Stimulated activated naive CD8-positive, alpha-beta T cell treated with anti-CD3 and anti-CD28 coated beads, Interleukin-15, amount 100 ng/mL, for 72 hours (primary cell): Measurements from ENCODE around the gene ULK4.

Experiments
- ATAC-seq: fragments of 150-1000 bp; cut with Tn5 transposase; 2 replicates; pipeline ENCODE4 v1.10.0; 2021; ENCODE audit warnings: mild to moderate bottlenecking, moderate library complexity
- DNase-seq, 2 donors: peaks; one replicate each; pipeline ENCODE4 v3.0.0; 2021 to 2022
- H3K27ac Mint-ChIP-seq, 2 donors: one replicate each; pipeline ENCODE4 v1.8.0; 2022; ENCODE audit warnings: mild to moderate bottlenecking in 2 of 2, mixed read lengths in 2 of 2, moderate library complexity in 2 of 2
- H3K27me3 Mint-ChIP-seq: one replicate; pipeline ENCODE4 v1.8.0; 2022; ENCODE audit warnings: mixed read lengths
- H3K4me1 Mint-ChIP-seq: one replicate; pipeline ENCODE4 v1.8.0; 2022; ENCODE audit warnings: mild to moderate bottlenecking, mixed read lengths
- H3K4me3 Mint-ChIP-seq, 2 donors: one replicate each; pipeline ENCODE4 v1.8.0; 2022; ENCODE audit warnings: mild to moderate bottlenecking in 2 of 2, mixed read lengths in 2 of 2, moderate library complexity in 1 of 2
- H3K9me3 Mint-ChIP-seq, 2 donors: one replicate each; pipeline ENCODE4 v1.8.0; 2022; ENCODE audit warnings: mixed read lengths in 2 of 2

The ULK4 gene

DNA sequence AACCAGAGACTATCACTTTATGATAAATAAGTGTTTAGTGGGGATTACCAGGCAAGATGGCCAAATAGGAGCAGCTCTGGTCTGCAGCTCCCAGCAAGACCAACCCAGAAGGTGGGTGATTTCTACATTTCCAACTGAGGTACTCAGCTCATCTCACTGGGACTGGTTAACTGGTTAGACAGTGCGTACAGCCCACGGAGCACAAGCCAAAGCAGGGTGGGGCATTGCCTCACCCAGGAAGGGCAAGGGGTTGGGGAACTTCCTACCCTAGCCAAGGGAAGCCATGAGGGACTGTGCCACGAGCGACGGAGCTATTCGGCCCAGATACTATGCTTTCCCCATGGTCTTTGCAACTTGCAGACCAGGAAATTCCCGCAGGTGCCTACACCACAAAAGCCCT lies 591.6 kb downstream of the ULK4 start:
- Mint-ChIP-seq H3K27ac (no peak overlapping the region), H3K4me1 (no peaks in the 10 kb centered on the region), H3K4me3 (no peak overlapping the region), H3K27me3 (no peaks in the 10 kb centered on the region), H3K9me3 (peaks cover 14 to 36% of the 10 kb centered on the region in 2 donors)
- ATAC-seq (no peak), DNase-seq (no peak)

- Mint-ChIP-seq H3K4me1 (no peaks in the 10 kb centered on the region), H3K27me3 (no peaks in the 10 kb centered on the region), H3K9me3 (peaks cover 14 to 32% of the 10 kb centered on the region in 2 donors), H3K4me3 (no peak overlapping the region), H3K27ac (no peak overlapping the region)
- ATAC-seq (no peak), DNase-seq (no peak)
Measured at GRCh38 chr3:41369838-41370237, 592.1 kb downstream of the ULK4 start.

DNA sequence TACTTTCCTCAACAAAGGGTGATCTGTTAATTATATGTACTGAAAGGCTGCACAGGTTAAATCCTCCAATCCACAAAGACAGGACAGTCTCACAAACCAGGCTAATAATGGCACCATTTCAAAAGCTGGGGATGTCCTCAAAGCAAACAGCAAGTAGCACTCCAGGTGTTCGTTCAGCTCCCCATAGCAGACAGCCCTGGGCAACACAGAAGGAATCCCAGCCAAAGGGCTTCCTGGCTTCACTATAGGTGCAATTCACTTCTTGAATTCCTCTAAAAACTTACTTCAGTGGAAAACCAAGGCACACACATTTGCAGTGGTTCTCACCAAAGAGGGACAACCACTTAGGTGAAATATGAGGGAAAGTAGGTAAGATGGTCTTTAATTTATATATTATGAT lies 595.9 kb downstream of the ULK4 start:
- Mint-ChIP-seq H3K4me3 (no peak overlapping the region), H3K27me3 (no peaks in the 10 kb centered on the region), H3K9me3 (no peaks in the 10 kb centered on the region), H3K4me1 (no peaks in the 10 kb centered on the region), H3K27ac (no peak overlapping the region)
- no peak for DNase-seq
- no peak for ATAC-seq

- H3K27me3 Mint-ChIP-seq, result no peaks in the 10 kb centered on the region
- H3K4me1 Mint-ChIP-seq, result no peaks in the 10 kb centered on the region
- ATAC-seq, result no peak
- H3K9me3 Mint-ChIP-seq, result no peaks in the 10 kb centered on the region
- no peak overlapping the region for H3K4me3 Mint-ChIP-seq
- DNase-seq, result no peak
- no peak overlapping the region for H3K27ac Mint-ChIP-seq
Measured at GRCh38 chr3:41364736-41365135, 597.2 kb downstream of the ULK4 start.

DNA sequence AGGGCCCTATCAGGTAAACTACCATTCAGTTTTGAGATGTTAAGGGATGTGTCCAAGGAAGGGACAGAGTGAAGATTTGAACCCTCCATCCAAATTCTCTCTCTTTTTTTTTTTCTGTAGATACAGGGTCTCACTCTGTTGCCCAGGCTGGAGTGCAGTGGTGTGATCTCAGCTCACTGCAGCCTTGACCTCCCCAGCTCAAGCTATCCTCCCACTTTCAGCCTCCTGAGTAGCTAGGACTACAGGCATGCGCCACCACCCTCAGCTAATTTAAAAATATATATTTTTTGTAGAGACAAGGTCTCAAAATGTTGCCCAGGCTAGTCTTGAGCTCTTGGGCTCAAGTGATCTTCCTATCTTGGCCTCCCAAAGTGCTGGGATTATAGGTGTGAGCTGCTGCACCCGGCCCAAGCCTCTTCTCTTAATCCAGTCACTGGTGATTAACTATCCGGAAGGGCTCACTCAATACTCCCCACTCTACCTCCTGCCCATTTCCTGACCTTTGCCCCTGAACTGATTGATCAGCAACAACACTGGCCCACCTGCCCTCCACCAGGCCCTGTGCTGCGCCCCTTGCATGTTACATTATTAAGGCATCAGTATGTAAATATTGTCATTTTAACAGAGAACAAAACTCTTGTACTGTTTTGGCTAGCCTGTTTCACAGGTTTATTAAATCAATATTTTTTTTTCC lies 597.9 kb downstream of the ULK4 start:
- Mint-ChIP-seq H3K9me3 (no peaks in the 10 kb centered on the region), H3K27ac (peak overlapping the region in 1 of 2 donors; percentile 7), H3K27me3 (no peaks in the 10 kb centered on the region), H3K4me1 (no peaks in the 10 kb centered on the region), H3K4me3 (no peak overlapping the region)
- no peak for ATAC-seq
- DNase-seq, result no peak

DNA sequence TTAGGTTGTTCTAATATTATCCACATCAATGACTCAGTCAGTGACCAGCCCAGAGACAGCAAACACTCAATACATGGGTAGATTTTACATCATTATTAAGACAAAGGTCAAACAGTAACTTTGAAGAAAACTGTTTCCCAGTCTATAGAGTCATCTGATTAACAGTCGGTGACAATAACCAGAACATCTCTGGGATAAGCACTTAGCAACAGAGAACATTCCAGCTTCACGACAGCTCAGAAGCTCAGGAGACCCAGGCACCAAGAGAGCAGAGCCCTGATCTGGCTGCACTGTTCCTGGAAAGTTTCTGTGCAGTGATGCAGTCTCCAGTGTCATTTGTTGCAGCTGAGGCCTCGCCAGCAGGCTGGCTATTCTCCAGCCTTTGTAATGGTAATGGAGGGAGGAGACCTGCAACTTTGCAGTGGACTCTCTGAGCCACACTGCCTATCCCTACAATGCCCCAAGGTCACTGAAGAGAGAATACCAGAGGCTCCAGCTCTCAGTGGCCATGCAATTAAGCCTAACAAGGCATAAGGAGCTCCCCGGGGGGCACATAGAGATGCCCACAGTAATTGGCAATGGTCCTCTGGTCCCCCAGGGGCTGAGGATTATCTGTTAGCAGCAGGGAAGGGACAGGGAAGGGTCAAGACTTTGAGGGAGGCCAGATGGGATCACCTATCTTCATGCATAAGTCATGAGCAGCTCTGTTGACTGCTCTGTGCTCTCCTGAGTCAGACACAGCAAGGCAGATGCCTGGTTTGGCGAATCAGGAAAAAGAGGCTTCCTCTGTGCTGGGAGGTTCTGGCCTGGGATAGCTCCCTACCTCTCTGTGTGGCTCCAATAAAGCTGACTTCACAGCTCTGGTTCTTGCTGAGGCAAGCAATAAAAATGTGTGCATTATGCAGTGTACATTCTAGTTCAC lies 599.0 kb downstream of the ULK4 start:
- ATAC-seq (no peak), DNase-seq (no peak)
- H3K27ac Mint-ChIP-seq, result no peak overlapping the region
- no peaks in the 10 kb centered on the region for H3K27me3 Mint-ChIP-seq
- no peaks in the 10 kb centered on the region for H3K4me1 Mint-ChIP-seq
- H3K4me3 Mint-ChIP-seq, result no peak overlapping the region
- no peaks in the 10 kb centered on the region for H3K9me3 Mint-ChIP-seq

GRCh38 chr3:41357271-41357670 lies 604.6 kb downstream of the ULK4 start:
- Mint-ChIP-seq H3K4me3 (no peak overlapping the region), H3K27ac (no peak overlapping the region), H3K9me3 (no peaks in the 10 kb centered on the region), H3K27me3 (no peaks in the 10 kb centered on the region), H3K4me1 (no peaks in the 10 kb centered on the region)
- ATAC-seq (no peak), DNase-seq (no peak)

GRCh38 chr3:41356775-41357174 lies 605.1 kb downstream of the ULK4 start:
- DNase-seq (no peak), ATAC-seq (no peak)
- Mint-ChIP-seq H3K4me1 (no peaks in the 10 kb centered on the region), H3K27ac (peak overlapping the region in 1 of 2 donors; percentile 47), H3K9me3 (no peaks in the 10 kb centered on the region), H3K4me3 (no peak overlapping the region), H3K27me3 (no peaks in the 10 kb centered on the region)

GRCh38 chr3:41352510-41352909 lies 609.4 kb downstream of the ULK4 start:
- peaks cover 7% of the 10 kb centered on the region for H3K4me1 Mint-ChIP-seq
- H3K27me3 Mint-ChIP-seq, result no peaks in the 10 kb centered on the region
- DNase-seq (no peak), ATAC-seq (no peak)
- no peak overlapping the region for H3K27ac Mint-ChIP-seq
- no peaks in the 10 kb centered on the region for H3K9me3 Mint-ChIP-seq
- H3K4me3 Mint-ChIP-seq, result no peak overlapping the region

DNA sequence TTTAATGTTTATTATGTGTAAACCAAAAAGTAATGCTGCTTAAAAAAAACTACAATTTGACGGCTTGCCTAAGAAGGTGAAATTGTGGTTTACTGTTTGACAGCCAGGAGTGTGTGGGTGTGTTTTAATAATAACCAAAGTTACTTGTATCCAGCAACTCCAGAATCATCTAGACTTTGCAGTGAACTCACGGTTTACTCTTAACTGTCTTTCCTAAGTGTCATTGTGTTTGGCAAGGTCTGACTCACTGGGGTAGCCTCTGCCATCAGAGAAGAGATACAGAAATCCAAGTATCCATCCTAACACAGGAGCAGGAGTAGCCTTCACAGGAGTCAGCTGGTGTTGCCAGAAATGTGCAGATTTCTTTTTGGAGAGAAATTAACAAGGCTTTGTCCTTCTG lies 611.5 kb downstream of the ULK4 start:
- Mint-ChIP-seq H3K4me1 (peaks cover 7% of the 10 kb centered on the region), H3K27me3 (no peaks in the 10 kb centered on the region), H3K27ac (no peak overlapping the region), H3K9me3 (peaks cover 0 to 6% of the 10 kb centered on the region in 2 donors), H3K4me3 (no peak overlapping the region)
- ATAC-seq (no peak), DNase-seq (no peak)

DNA sequence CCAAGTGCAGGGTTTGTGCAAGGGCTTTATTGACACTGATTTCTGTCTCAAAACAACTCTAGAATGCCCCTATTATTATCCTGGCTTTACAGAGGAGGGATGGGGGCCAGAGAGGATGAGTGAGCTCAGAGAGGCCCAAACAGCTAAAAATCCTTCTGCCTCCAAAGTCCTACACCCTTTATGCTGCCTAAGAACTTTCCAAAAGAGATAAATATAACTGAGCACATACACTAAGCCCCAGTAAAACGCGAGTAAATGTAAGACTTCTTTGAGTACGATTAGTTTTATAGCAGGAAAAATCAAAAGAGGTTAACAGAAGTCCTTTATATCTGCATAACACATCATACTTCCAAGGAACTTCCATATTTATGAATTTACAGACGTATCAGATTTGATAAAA lies 613.5 kb downstream of the ULK4 start:
- peaks cover 0 to 17% of the 10 kb centered on the region in 2 donors for H3K9me3 Mint-ChIP-seq
- H3K27ac Mint-ChIP-seq, result no peak overlapping the region
- no peaks in the 10 kb centered on the region for H3K27me3 Mint-ChIP-seq
- DNase-seq (no peak), ATAC-seq (no peak)
- H3K4me1 Mint-ChIP-seq, result peaks cover 7% of the 10 kb centered on the region
- H3K4me3 Mint-ChIP-seq, result no peak overlapping the region

- Mint-ChIP-seq H3K4me3 (no peak overlapping the region), H3K4me1 (peaks cover 7% of the 10 kb centered on the region), H3K27me3 (no peaks in the 10 kb centered on the region), H3K27ac (no peak overlapping the region), H3K9me3 (peaks cover 4 to 17% of the 10 kb centered on the region in 2 donors)
- DNase-seq (no peak), ATAC-seq (no peak)
Measured at GRCh38 chr3:41346698-41347270, 615.1 kb downstream of the ULK4 start.

DNA sequence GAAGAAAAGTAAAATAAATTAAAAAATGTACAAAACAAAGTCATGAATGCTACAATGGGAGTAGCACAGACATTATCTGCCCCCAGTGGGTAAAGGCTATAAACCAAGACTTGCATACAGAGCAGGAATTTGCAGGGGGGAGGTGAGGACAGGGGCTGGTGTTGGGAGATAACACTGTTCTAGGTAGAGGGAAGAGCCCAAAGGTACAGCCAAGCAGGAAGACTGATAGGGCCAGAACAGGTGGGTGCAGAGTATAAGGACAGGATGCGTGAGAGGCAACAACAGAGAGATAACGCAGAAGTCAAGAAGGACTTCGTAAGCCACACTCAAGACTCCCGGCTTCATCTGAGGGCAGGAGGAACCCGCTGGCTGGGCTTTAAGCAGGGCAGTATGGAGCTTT lies 616.1 kb downstream of the ULK4 start:
- Mint-ChIP-seq H3K4me3 (no peak overlapping the region), H3K27me3 (no peaks in the 10 kb centered on the region), H3K9me3 (peaks cover 4 to 17% of the 10 kb centered on the region in 2 donors), H3K4me1 (peaks cover 3% of the 10 kb centered on the region), H3K27ac (no peak overlapping the region)
- ATAC-seq (no peak), DNase-seq (no peak)

DNA sequence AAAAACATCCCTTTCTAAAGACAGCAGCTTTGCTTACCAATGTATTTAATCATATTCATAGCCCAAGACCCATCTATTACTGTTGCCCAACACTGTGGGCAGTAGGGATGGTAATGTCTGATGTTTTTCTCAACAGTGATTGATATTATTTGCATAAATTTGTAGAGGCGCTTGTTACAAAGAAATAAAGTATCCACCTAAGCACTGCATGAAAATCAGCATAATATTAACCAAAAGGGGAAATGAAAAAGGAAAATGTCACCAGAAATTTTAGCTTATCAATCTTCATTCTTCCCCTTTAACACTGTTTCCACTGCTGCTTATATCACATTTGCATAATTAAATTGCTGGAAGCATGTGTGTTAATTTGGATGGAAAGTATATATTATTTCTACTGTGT lies 622.1 kb downstream of the ULK4 start:
- no peak for ATAC-seq
- Mint-ChIP-seq H3K27ac (no peak overlapping the region), H3K9me3 (peaks cover 4 to 6% of the 10 kb centered on the region in 2 donors), H3K27me3 (no peaks in the 10 kb centered on the region), H3K4me1 (peaks cover under 1% of the 10 kb centered on the region), H3K4me3 (no peak overlapping the region)
- no peak for DNase-seq

- peaks cover 0 to 4% of the 10 kb centered on the region in 2 donors for H3K9me3 Mint-ChIP-seq
- H3K4me3 Mint-ChIP-seq, result no peak overlapping the region
- DNase-seq, result no peak
- no peaks in the 10 kb centered on the region for H3K27me3 Mint-ChIP-seq
- no peak for ATAC-seq
- peaks cover 5% of the 10 kb centered on the region for H3K4me1 Mint-ChIP-seq
- H3K27ac Mint-ChIP-seq, result no peak overlapping the region
Measured at GRCh38 chr3:41338276-41338675, 623.6 kb downstream of the ULK4 start.

DNA sequence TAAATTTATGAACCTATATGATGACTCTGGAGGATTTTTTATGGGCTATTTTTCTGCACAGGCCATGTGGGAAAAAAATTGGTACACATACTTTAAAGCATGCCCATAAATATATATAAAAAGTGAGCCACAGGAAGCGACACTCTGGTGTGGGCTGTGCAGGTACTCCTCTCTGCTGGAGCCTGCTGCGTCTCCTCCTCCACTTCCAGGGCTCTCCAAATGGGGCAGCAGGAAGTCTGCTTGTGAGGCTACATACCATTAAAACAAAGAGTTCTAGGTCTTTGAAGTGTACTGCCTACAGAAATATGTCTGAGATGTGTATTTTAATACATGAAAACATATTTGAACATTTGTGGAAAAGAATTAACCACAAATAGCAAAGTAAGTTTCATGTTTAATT lies 627.5 kb downstream of the ULK4 start:
- ATAC-seq, result no peak
- no peak for DNase-seq
- Mint-ChIP-seq H3K4me3 (no peak overlapping the region), H3K9me3 (no peaks in the 10 kb centered on the region), H3K27me3 (no peaks in the 10 kb centered on the region), H3K27ac (no peak overlapping the region), H3K4me1 (peaks cover 5% of the 10 kb centered on the region)
